Measurements from ENCODE around the gene NMT2. TPM values are rescaled to one million over a fixed set of nuclear protein-coding genes. Genes with fewer than 3 reads are reported as not detected.

NMT2 gene
- total RNA-seq, 1 donor from 2014 or later: 13.7 TPM

GRCh38 chr10:15059914-15060313 lies 108.6 kb downstream of the NMT2 start:
- no peak overlapping the region for H3K4me3 Mint-ChIP-seq (ENCODE audit: unreplicated experiment)
- peaks cover 17% of the 10 kb centered on the region for H3K9me3 Mint-ChIP-seq (ENCODE audit: low read depth)

GRCh38 chr10:15058689-15059088 lies 109.8 kb downstream of the NMT2 start:
- TF ChIP-seq CTCF (IDR thresholded peaks at IDR 0.05): no peak
- Mint-ChIP-seq H3K4me1 (ENCODE audit: low read depth) (no peaks in the 10 kb centered on the region), H3K27ac (ENCODE audit: unreplicated experiment) (no peak overlapping the region), H3K9me3 (ENCODE audit: low read depth) (peaks cover 22% of the 10 kb centered on the region), H3K4me3 (ENCODE audit: unreplicated experiment) (no peak overlapping the region), H3K36me3 (ENCODE audit: low read depth) (peaks cover 15% of the 10 kb centered on the region), H3K27me3 (ENCODE audit: low read depth) (no peaks in the 10 kb centered on the region)
- no peak for DNase-seq (ENCODE audit: low spot score)

More at GRCh38 chr10:15059914-15060313, 108.6 kb downstream of the NMT2 start:
- no peak for TF ChIP-seq CTCF (IDR thresholded peaks at IDR 0.05)
- Mint-ChIP-seq H3K27ac (ENCODE audit: unreplicated experiment) (no peak overlapping the region), H3K36me3 (ENCODE audit: low read depth) (peaks cover 17% of the 10 kb centered on the region), H3K4me1 (ENCODE audit: low read depth) (no peaks in the 10 kb centered on the region), H3K27me3 (ENCODE audit: low read depth) (peaks cover 2% of the 10 kb centered on the region)
- no peak for DNase-seq (ENCODE audit: low spot score)

Other genes with a start within 250 kb of the NMT2 start
- 7.1 to 7.4 TPM (median 7.4 TPM) in 3 replicates for gene DCLRE1C, start 214.6 kb downstream of the NMT2 start, total RNA-seq
- gene MEIG1, start 209.3 kb downstream of the NMT2 start, total RNA-seq: not detected in 3 replicates
- gene OLAH, start 124.8 kb downstream of the NMT2 start, total RNA-seq: 1.9 to 3.4 TPM (median 2.1 TPM) in 3 replicates
- 0.51 to 2.2 TPM (median 1.1 TPM) in 3 replicates for gene ACBD7, start 79.9 kb downstream of the NMT2 start, total RNA-seq
- 13.2 to 14.3 TPM (median 13.5 TPM) in 3 replicates for gene RPP38, start 71.3 kb downstream of the NMT2 start, total RNA-seq
- 31.2 to 40.9 TPM (median 34.9 TPM) in 3 replicates for gene FAM171A1, start 202.6 kb upstream of the NMT2 start, total RNA-seq

Data from chondrocyte (in vitro differentiated cells).